ENCODE data around the gene TNIP3. TPM values are rescaled to one million over a fixed set of nuclear protein-coding genes. Genes with fewer than 3 reads are reported as not detected.
"Not testable (repeated sequence)": the region's sequence is repeated elsewhere in the genome, so short reads cannot be mapped to it uniquely, and the experiment has no call there.

TNIP3 gene
- total RNA-seq = 1 to 10 TPM; 3.6 to 7.5 TPM

- Mint-ChIP-seq H3K27ac (no peak within 1 kb of the TSS), H3K4me3 (no peak within 1 kb of the TSS), H3K4me1 (peaks cover 24% of the 10 kb centered on the region), H3K9me3 (peaks cover 2% of the 10 kb centered on the region), H3K36me3 (ENCODE audit: low read depth) (peaks cover 20% of the 10 kb centered on the region), H3K27me3 (no peaks in the 10 kb centered on the region)
- ATAC-seq (replicated peaks) = no peak
These were observed at the start of gene TNIP3 for GRCh38 chr4:121164291-121164690. Gene TNIP3 (minus strand): TSS chr4:121164321. CDS start chr4:121164125, 196 bp downstream.

- no peak for ATAC-seq (replicated peaks)
- no peak overlapping the region for H3K4me3 Mint-ChIP-seq
- H3K4me1 Mint-ChIP-seq = no peaks in the 10 kb centered on the region
- no peaks in the 10 kb centered on the region for H3K27me3 Mint-ChIP-seq
- H3K27ac Mint-ChIP-seq = no peak overlapping the region
- H3K36me3 Mint-ChIP-seq (ENCODE audit: low read depth) = peaks cover 23% of the 10 kb centered on the region
- H3K9me3 Mint-ChIP-seq = no peaks in the 10 kb centered on the region
These were observed 48.7 kb upstream of the TNIP3 start for GRCh38 chr4:121212806-121213205.

GRCh38 chr4:121209171-121209570, 45.0 kb upstream of the TNIP3 start:
- H3K36me3 Mint-ChIP-seq (ENCODE audit: low read depth) = peaks cover 6% of the 10 kb centered on the region
- H3K4me3 Mint-ChIP-seq = no peak overlapping the region
- peaks cover 4% of the 10 kb centered on the region for H3K9me3 Mint-ChIP-seq
- ATAC-seq (replicated peaks) = no peak
- H3K4me1 Mint-ChIP-seq = peaks cover 4% of the 10 kb centered on the region
- H3K27me3 Mint-ChIP-seq = no peaks in the 10 kb centered on the region
- no peak overlapping the region for H3K27ac Mint-ChIP-seq

GRCh38 chr4:121208244-121209007, 44.3 kb upstream of the TNIP3 start:
- no peak for ATAC-seq (replicated peaks)

GRCh38 chr4:121205777-121206176, 41.7 kb upstream of the TNIP3 start:
- H3K4me3 Mint-ChIP-seq; H3K36me3 Mint-ChIP-seq (ENCODE audit: low read depth); H3K4me1 Mint-ChIP-seq; ATAC-seq (replicated peaks); H3K27me3 Mint-ChIP-seq; H3K9me3 Mint-ChIP-seq; H3K27ac Mint-ChIP-seq: not testable (repeated sequence)

More at GRCh38 chr4:121208244-121209007, 44.3 kb upstream of the TNIP3 start:
- Mint-ChIP-seq H3K9me3 (peaks cover 4% of the 10 kb centered on the region), H3K36me3 (ENCODE audit: low read depth) (peaks cover 6% of the 10 kb centered on the region), H3K4me1 (peaks cover 4% of the 10 kb centered on the region), H3K4me3 (no peak overlapping the region), H3K27ac (no peak overlapping the region), H3K27me3 (no peaks in the 10 kb centered on the region)

- ATAC-seq (replicated peaks) = peak; percentile 46
- H3K27ac Mint-ChIP-seq = peak overlapping the region; percentile 78
- peaks cover 7% of the 10 kb centered on the region for H3K9me3 Mint-ChIP-seq
- peaks cover 26% of the 10 kb centered on the region for H3K4me1 Mint-ChIP-seq
- H3K27me3 Mint-ChIP-seq = no peaks in the 10 kb centered on the region
- H3K36me3 Mint-ChIP-seq (ENCODE audit: low read depth) = peaks cover 6% of the 10 kb centered on the region
- peak overlapping the region; percentile 70 for H3K4me3 Mint-ChIP-seq
These were observed 36.8 kb upstream of the TNIP3 start for GRCh38 chr4:121200795-121201472.

GRCh38 chr4:121199742-121200561, 35.8 kb upstream of the TNIP3 start:
- Mint-ChIP-seq H3K27me3 (no peaks in the 10 kb centered on the region), H3K4me1 (peaks cover 22% of the 10 kb centered on the region), H3K36me3 (ENCODE audit: low read depth) (peaks cover 6% of the 10 kb centered on the region), H3K9me3 (peaks cover 3% of the 10 kb centered on the region), H3K27ac (peak overlapping the region; percentile 78), H3K4me3 (peak overlapping the region; percentile 70)
- ATAC-seq (replicated peaks) = peak; percentile 85

GRCh38 chr4:121198251-121198650, 34.1 kb upstream of the TNIP3 start:
- Mint-ChIP-seq H3K9me3 (peaks cover 3% of the 10 kb centered on the region), H3K4me1 (peaks cover 22% of the 10 kb centered on the region), H3K4me3 (no peak overlapping the region), H3K27me3 (no peaks in the 10 kb centered on the region), H3K36me3 (ENCODE audit: low read depth) (peaks cover 6% of the 10 kb centered on the region), H3K27ac (no peak overlapping the region)
- ATAC-seq (replicated peaks) = no peak

GRCh38 chr4:121195649-121196048, 31.5 kb upstream of the TNIP3 start:
- H3K4me3 Mint-ChIP-seq = no peak overlapping the region
- peaks cover 1% of the 10 kb centered on the region for H3K36me3 Mint-ChIP-seq (ENCODE audit: low read depth)
- no peak for ATAC-seq (replicated peaks)
- no peaks in the 10 kb centered on the region for H3K27me3 Mint-ChIP-seq
- peaks cover 28% of the 10 kb centered on the region for H3K4me1 Mint-ChIP-seq
- H3K9me3 Mint-ChIP-seq = no peaks in the 10 kb centered on the region
- H3K27ac Mint-ChIP-seq = no peak overlapping the region

- H3K27ac Mint-ChIP-seq = peak overlapping the region; percentile 2
- ATAC-seq (replicated peaks) = peak; percentile 41
- peak overlapping the region; percentile 35 for H3K4me3 Mint-ChIP-seq
- H3K36me3 Mint-ChIP-seq (ENCODE audit: low read depth) = no peaks in the 10 kb centered on the region
- H3K27me3 Mint-ChIP-seq = no peaks in the 10 kb centered on the region
- no peaks in the 10 kb centered on the region for H3K9me3 Mint-ChIP-seq
- peaks cover 30% of the 10 kb centered on the region for H3K4me1 Mint-ChIP-seq
These were observed 28.4 kb upstream of the TNIP3 start for GRCh38 chr4:121192480-121192879.

GRCh38 chr4:121192013-121192412, 27.9 kb upstream of the TNIP3 start:
- Mint-ChIP-seq H3K4me3 (peak overlapping the region; percentile 35), H3K27me3 (no peaks in the 10 kb centered on the region), H3K9me3 (no peaks in the 10 kb centered on the region), H3K4me1 (peaks cover 30% of the 10 kb centered on the region), H3K36me3 (ENCODE audit: low read depth) (no peaks in the 10 kb centered on the region), H3K27ac (peak overlapping the region; percentile 2)
- no peak for ATAC-seq (replicated peaks)

- Mint-ChIP-seq H3K27me3 (no peaks in the 10 kb centered on the region), H3K4me3 (no peak overlapping the region), H3K36me3 (ENCODE audit: low read depth) (no peaks in the 10 kb centered on the region), H3K4me1 (peaks cover 30% of the 10 kb centered on the region), H3K9me3 (no peaks in the 10 kb centered on the region), H3K27ac (no peak overlapping the region)
- ATAC-seq (replicated peaks) = no peak
These were observed 27.2 kb upstream of the TNIP3 start for GRCh38 chr4:121191361-121191760.

- Mint-ChIP-seq H3K9me3 (no peaks in the 10 kb centered on the region), H3K4me1 (peaks cover 30% of the 10 kb centered on the region), H3K4me3 (peak overlapping the region; percentile 60), H3K27me3 (no peaks in the 10 kb centered on the region), H3K27ac (peak overlapping the region; percentile 64), H3K36me3 (ENCODE audit: low read depth) (no peaks in the 10 kb centered on the region)
- ATAC-seq (replicated peaks) = no peak
These were observed 26.3 kb upstream of the TNIP3 start for GRCh38 chr4:121190389-121190788.

Measured in activated T-helper 17 cell treated with anti-CD3 and anti-CD28 coated beads, Interleukin-2, amount 50 U/mL, for 72 hours (primary cell).